HG02885 (cell line): ENCODE results near the gene KLK2.

Experiments used
- ATAC-seq: cut with Tn5 transposase; IDR thresholded peaks from one replicate; pipeline ENCODE4 v1.9.1; 2021; ENCODE audit warnings: mild to moderate bottlenecking; ENCODE audit not compliant: unreplicated experiment, poor library complexity

The KLK2 gene

DNA sequence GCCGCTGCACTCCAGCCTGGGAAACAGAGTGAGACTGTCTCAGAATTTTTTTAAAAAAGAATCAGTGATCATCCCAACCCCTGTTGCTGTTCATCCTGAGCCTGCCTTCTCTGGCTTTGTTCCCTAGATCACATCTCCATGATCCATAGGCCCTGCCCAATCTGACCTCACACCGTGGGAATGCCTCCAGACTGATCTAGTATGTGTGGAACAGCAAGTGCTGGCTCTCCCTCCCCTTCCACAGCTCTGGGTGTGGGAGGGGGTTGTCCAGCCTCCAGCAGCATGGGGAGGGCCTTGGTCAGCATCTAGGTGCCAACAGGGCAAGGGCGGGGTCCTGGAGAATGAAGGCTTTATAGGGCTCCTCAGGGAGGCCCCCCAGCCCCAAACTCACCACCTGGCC is at the start of gene KLK2:
KLK2 (plus strand) TSS at position 384 of the 400 bp plus-strand sequence. CDS start 35 bp downstream, outside the sequence.
- ATAC-seq: no peak

DNA sequence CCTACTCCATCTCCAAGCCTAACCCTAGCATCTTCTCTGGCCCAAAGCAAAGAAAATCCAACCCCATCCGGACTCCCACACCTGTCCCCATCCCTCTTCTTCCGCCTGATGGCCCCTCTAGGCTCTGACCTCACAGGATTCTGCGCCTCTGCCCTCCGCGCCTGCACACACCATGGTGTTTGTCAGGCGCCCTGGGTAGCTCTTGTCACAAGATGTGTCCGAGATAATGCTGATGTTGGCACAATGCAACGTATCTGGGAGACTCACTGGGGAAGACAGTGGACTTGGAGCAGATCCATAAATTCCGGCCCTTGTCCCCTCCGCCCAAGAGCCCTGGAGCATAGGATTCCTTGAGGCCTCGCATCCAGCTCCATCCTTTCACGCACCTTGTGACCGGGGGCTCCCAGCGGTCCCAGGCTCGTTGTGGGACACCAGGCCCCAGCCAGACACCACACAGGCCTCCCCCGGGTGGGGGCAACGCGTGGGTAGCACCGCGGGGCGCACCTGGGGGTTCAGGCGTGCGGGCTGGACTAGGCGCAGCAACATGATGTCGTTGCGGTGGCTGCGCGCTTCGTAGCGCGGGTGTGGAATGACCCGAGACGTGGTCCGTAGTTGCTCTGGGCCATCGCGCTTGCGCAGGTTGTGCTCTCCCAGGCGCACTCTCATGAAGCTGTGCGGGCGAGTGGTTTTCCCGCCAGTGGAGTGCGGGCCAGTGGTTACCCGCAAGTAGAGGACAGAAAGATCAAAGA is 46.6 kb upstream of the KLK2 start:
- no peak for ATAC-seq

- ATAC-seq: no peak
Observed at GRCh38 chr19:50827476-50827875, 45.8 kb upstream of the KLK2 start.

- no peak for ATAC-seq
Observed at GRCh38 chr19:50829801-50830200, 43.4 kb upstream of the KLK2 start.

DNA sequence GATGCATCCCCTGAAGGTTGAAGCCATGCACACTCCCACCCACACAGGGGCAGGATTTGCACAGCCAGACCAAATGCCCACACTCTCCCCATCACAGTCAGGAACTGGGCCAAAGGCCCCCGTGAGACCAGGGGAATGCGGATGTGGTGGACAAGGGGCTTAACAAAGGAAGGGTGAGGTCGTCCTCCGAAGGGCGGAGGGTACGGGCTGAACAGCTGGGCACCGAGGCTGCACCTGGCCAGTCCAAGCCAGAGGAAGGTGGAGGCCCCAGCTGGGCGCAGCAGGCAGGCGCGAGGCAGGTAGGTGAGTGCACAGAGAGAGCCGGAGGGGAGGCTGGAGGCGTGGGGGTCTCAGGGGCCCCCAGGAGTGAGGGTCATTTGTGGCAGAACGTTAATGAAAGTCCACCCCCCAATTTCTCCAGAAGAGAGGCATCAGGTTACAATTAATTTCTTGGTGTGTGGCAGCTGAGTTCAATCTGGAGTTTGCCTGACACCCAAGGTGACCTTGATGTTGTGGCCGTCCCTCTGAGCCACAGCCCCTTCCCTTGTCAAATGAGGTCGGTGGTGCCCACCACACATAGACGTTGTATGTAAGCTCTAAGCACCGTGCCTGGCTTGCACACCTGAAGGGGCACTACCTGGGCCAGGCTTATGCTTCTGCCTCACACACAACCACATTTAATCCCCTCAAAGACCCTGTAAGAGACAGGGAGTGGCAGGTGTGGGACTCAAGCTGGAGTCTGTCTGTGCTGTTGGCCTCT is 42.8 kb upstream of the KLK2 start:
- ATAC-seq: no peak

DNA sequence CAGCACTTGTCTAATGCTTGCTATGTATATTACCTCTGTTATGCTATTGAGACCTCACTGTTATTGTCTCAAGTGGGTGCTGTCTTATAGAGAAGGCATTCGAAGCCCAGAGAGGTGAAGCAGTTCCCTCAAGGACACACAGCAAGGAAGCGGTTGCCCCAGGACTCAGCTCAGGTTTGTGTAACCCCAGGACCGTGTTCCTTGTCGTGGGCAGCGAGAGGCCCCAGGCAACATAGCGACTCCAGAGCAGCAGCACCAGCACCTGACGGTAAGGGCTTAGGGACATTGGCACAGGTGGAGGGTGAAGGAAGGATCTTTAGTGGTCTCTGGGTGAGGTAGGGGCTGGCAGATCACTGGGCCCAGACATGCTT is 42.2 kb upstream of the KLK2 start:
- no peak for ATAC-seq

GRCh38 chr19:50832666-50833065 is 40.6 kb upstream of the KLK2 start:
- ATAC-seq: no peak

GRCh38 chr19:50833117-50833801 is 40.0 kb upstream of the KLK2 start, which contains the start of gene KLK15:
Gene KLK15 (minus strand): TSS chr19:50833574. CDS start chr19:50831492, 2,082 bp downstream.
- no peak for ATAC-seq

- no peak for ATAC-seq
Observed at GRCh38 chr19:50833802-50834167, 39.5 kb upstream of the KLK2 start.

DNA sequence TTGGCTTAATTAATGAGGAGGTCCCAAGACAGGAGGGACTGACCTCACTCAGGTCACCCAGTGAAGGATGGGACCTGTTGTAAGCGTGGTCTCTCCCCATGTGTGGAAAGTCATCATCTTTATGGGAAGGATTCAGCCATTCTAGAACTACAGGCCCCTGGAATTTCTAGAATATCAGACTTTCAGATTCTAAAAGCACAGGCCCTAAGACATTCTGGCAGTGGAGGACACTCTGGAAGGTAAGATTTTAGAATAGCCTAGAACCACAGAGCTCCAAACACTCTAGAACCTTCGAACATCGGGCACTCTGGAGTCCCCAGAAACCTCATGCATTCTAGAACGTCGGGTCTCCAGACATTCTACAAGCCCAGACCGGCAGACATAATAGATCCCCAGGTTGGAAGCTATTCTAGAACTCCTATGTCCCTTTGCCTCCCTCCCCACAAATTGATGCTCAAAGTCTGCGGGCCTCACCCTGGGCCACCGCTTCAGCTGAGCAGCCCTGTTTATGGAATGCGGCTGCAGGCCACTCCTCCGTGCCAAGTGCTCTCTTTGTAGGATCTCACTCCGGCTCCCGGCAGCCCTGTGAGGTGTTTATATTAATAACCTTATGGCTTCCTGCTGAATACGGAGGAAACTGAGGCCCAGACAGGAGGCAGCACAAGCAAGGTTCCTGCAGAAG is 38.0 kb upstream of the KLK2 start:
- no peak for ATAC-seq

- peak; percentile 80 for ATAC-seq
Observed at GRCh38 chr19:50835785-50836542, 37.3 kb upstream of the KLK2 start.

DNA sequence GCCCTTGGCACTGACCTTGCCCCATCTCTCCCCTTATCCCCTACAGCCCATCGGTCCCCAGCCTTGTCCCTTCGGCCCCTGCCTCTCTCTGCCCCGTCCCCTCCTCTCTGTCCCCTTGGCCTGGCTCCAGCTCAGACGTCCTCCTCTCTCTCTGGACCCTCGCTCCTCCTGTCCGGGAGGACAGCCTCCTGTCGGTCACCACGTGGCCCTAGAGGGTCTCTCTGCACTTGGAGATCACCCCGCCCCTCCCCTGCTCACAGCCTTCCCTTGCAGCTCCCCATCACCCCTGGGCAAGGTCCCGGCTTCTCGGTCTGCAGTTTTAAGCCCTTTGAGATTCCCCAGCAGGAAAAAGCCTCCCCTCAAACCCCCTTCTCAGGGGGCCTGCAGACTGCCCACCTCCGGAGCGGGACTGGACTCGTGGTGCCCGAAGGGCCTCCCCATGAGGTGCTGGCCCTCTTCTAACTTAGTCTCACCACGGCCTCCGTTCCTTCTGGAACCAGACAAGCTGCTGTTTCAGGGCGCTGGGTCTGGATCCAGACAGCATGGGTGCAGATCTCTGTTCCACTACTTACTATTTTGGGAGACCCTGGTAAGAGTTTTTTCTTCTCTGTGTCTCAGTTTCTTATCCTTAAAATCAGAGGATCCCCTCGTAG is 36.6 kb upstream of the KLK2 start:
- ATAC-seq: no peak

- no peak for ATAC-seq
Observed at GRCh38 chr19:50837300-50837699, 35.9 kb upstream of the KLK2 start.

GRCh38 chr19:50838239-50838638 is 35.0 kb upstream of the KLK2 start:
- no peak for ATAC-seq

- ATAC-seq: no peak
Observed at GRCh38 chr19:50839712-50840655, 33.3 kb upstream of the KLK2 start.

DNA sequence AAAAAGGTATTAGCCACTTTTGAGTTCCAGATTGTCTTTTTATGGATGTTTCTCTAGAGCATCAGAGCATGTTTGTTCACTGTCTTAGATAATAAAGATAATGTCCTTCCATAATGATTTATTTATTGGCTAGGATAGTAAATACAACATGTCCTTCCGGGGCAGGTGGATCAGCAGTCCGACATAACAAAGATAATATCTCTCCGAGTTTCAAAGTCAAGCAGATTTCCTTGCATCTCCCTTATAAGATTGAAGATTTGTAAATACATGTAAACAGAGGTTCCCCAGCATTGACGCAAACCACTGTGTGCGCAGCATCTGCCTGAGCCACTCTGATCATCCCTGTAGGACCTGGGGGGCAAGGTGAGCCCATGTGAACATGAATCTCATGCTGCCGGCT is 31.1 kb upstream of the KLK2 start:
- no peak for ATAC-seq

DNA sequence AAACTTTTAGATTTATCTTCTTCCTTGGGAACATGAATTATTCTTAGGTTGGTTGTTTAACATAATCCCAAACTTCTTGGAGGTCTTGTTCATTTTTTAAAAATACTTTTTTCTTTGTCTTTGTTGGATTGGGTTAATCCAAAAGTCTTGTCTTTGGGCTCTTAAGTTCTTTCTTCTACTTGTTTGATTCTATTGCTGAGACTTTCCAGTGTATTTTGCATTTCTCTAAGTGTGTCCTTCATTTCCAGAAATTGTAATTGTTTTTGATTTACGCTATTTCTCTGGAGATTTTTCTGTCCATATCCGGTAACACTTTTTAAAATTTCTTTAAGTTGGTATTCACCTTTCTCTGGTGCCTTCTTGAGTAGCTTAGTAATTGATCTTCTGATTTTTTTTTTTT is 30.0 kb upstream of the KLK2 start:
- no peak for ATAC-seq

- ATAC-seq: no peak
Observed at GRCh38 chr19:50843701-50844221, 29.5 kb upstream of the KLK2 start.
